Muscle of leg (tissue), 11 donors: ENCODE measurements around the gene ANKRA2. TPM values are rescaled to one million over a fixed set of nuclear protein-coding genes. Genes with fewer than 3 reads are reported as not detected.

Experiments
- DNase-seq: peaks from one replicate; pipeline ENCODE4 v3.0.0; 2013
- H3K27ac ChIP-seq: one replicate; pipeline ENCODE4 v1.5.1; 2013; ENCODE audit warnings: mild to moderate bottlenecking, low read length, control low read depth
- H3K27me3 ChIP-seq: one replicate; pipeline ENCODE4 v1.6.1; 2013; ENCODE audit warnings: low read length; ENCODE audit not compliant: control insufficient read depth, insufficient read depth
- H3K36me3 ChIP-seq: one replicate; pipeline ENCODE4 v1.6.1; 2013; ENCODE audit warnings: low read length; ENCODE audit not compliant: control insufficient read depth, insufficient read depth
- H3K4me1 ChIP-seq: one replicate; pipeline ENCODE4 v1.6.1; 2013; ENCODE audit warnings: low read length; ENCODE audit not compliant: control insufficient read depth, insufficient read depth
- H3K4me3 ChIP-seq: one replicate; pipeline ENCODE4 v1.5.1; 2013; ENCODE audit warnings: low read length, control low read depth
- H3K9me3 ChIP-seq: replicated peaks from 2 replicates; pipeline ENCODE4 v1.6.1; 2013; ENCODE audit warnings: low read depth, low read length; ENCODE audit not compliant: control insufficient read depth
- WGBS: methylation state at CpG from one replicate; pipeline ENCODE4 v1.1.5; 2013; ENCODE audit warnings: missing lambda C conversion rate; ENCODE audit not compliant: insufficient coverage; 5-methylcytosine and 5-hydroxymethylcytosine counted together
- polyA plus RNA-seq, 8 donors: library from polyadenylated mRNA; unstranded; fragments of 120-200 nt; gene quantifications; one replicate each; pipeline versions ENCODE4 v1.2.1 to v1.2.3, GENCODE V29; 2013; ENCODE audit warnings: inconsistent platforms in 1 of 8, low replicate concordance in 1 of 8; ENCODE audit not compliant: insufficient read length in 8 of 8, insufficient read depth in 1 of 8
- total RNA-seq: library from RNA; stranded (reverse); fragments of 120-200 nt; gene quantifications from one replicate; pipeline ENCODE4 v1.2.4, GENCODE V29; 2013

The ANKRA2 gene
- total and polyA plus RNA-seq, 9 donors, result 19.2 to 32.8 (median 23.6) TPM

DNA sequence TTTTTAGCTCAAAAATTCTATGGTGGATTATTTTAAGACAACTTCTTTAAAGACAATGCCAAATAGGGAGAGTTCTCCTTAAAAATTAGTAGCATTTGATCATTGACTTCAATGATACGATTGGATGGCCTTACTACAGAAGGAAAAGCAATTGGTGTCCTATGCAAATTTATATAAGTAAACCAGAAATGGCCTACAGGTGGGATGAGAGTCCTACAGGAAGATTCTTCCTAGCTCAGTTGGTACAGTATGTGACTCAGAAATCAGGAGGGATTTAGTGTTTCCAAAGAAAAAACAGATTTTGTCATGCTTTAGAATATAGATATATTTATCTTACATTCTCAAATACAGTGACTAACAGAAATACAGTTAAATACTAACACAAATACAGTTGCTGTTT is 6.5 kb downstream of the ANKRA2 start:
- no CpG with 5 or more reads among the region's 1 CpG for WGBS
- Histone ChIP-seq H3K27me3 (no peaks in the 10 kb centered on the region), H3K36me3 (peaks cover 28% of the 10 kb centered on the region), H3K9me3 (no peaks in the 10 kb centered on the region), H3K4me1 (no peaks in the 10 kb centered on the region), H3K4me3 (no peak overlapping the region), H3K27ac (no peak overlapping the region)
- no peak for DNase-seq

DNA sequence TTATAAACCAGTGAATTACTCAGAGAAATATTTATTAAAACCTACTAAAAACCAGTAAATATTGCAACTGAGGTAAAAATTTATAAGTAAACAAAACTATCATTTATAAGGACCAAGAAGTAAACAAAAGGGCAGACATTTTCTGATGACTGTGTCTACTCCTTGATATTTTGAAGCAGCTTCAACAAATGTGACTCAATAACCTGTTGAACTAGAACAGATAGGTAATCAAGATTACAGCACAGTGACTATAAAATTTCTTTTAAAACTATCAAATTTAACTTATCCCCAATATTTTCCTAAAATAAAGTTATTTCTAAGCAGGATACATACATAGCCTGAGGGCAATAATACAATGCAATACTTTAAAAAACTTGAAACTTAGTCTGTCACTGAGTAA is 12.8 kb downstream of the ANKRA2 start:
- Histone ChIP-seq H3K4me1 (no peaks in the 10 kb centered on the region), H3K4me3 (no peak overlapping the region), H3K27ac (no peak overlapping the region), H3K36me3 (peaks cover 19% of the 10 kb centered on the region), H3K9me3 (no peaks in the 10 kb centered on the region), H3K27me3 (no peaks in the 10 kb centered on the region)
- no peak for DNase-seq

DNA sequence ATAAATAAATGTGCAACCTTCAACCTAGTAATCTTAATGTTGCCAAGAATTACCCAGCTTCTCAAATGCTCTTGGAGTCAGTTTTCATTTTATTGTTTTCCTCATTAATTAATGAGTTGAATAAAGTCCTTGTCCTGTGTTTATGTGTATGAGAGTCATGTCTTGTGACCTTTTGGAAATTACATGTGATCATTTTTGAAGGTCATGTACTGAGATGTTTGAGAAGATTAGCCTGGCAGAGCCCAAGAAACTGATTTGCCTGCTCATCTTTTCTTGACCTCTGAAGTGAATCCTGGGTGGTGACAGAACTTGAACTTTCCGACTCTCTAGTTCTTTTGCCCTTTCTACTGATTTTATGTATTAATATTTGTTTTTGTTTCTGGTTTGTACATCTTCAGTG is 15.4 kb downstream of the ANKRA2 start:
- H3K36me3 ChIP-seq, result peaks cover 15% of the 10 kb centered on the region
- no peak for DNase-seq
- H3K9me3 ChIP-seq, result no peaks in the 10 kb centered on the region
- H3K27me3 ChIP-seq, result no peaks in the 10 kb centered on the region
- no peaks in the 10 kb centered on the region for H3K4me1 ChIP-seq
- H3K27ac ChIP-seq, result no peak overlapping the region
- H3K4me3 ChIP-seq, result no peak overlapping the region
- no CpG with 5 or more reads among the region's 1 CpG for WGBS

DNA sequence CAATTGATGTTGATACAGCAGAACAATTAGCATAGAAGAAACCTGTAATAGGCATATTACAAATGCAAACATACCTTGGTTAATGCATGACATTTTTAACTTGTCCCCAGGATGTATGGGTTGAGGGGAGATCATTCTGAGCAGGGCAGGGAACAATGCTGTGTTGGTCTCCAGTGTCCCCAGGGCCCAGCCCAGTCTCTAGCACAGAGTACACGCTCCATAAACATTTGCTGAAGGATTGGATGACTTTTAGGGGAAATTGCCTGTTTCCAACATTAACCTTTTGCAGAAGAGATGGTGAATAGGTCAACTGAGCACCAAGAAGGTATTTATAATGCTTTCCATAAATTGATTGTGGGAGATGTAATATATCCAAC is 20.0 kb downstream of the ANKRA2 start:
- no peaks in the 10 kb centered on the region for H3K36me3 ChIP-seq
- H3K27me3 ChIP-seq, result peaks cover 7% of the 10 kb centered on the region
- no peaks in the 10 kb centered on the region for H3K9me3 ChIP-seq
- DNase-seq, result no peak
- H3K4me1 ChIP-seq, result no peaks in the 10 kb centered on the region
- WGBS, result no CpG with 5 or more reads among the region's 1 CpG
- H3K27ac ChIP-seq, result no peak overlapping the region
- no peak overlapping the region for H3K4me3 ChIP-seq

DNA sequence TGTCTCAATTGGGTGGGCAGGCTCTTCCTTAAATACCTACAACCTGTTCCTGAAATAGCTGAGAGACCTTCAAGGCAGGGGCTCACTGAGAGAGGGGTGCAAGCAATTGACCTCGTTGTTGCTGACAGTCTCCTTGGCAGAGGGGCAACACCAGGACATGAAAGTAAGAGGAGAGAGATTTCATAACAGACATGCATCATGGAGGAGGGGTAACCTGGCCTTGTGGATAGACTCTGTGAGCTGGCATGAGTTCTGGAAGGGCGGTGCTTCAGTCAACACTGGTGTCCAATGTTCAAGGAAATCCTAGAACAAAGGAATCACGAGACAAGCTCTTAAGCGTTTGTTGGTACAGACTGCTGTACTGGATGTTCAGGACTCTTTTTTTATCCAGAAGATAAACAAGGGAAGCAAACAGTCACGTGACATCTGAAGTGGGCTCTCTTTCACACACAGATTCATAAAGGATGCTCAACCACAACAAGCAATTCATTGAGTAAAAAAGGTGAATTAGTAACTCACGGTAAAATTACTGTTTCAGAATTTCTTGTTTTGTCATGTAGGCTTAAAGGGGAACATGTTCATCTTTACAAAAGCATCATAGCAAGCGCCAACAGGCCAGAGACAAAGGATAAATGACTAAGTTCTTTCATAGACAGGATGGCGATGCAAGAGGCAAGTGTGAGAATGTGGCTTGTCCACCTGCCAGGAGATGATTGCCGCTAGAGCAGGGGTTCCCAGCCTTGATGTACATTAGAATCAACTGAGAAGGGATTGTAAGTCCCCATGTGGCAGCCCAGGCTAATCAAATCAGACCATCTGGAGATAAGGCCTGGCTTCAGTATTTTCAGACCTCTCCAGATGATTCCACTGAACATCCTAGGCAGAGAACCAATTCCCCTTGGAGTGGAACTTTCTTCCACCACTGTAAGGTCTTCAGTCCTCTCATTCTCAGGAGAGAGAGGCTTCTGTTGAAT is 20.7 kb downstream of the ANKRA2 start:
- no peak for DNase-seq
- H3K4me3 ChIP-seq, result no peak overlapping the region

DNA sequence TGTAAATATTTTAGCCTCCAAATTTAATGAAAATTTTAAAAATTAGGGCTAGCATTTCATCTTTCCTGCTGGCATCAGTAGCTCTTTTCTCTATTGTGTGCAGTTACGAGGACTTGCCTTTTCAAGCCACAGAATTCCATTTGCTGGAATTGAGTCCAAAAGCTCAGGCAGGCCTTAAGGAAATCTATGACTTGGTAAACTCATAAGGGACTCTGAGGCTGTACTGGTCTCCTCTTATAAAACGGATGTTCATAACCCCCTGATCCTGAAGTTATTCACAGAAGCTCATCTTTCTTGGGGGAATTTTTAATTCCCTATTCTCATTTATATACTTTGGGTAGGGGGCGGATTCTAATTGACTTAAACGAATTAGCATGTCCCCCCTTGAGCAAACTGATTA is 23.4 kb downstream of the ANKRA2 start:
- Histone ChIP-seq H3K27ac (no peak overlapping the region), H3K27me3 (peaks cover 10% of the 10 kb centered on the region), H3K4me3 (no peak overlapping the region), H3K36me3 (no peaks in the 10 kb centered on the region), H3K4me1 (no peaks in the 10 kb centered on the region), H3K9me3 (no peaks in the 10 kb centered on the region)
- 0% methylated on average over 1 of the region's 4 CpGs for WGBS
- peak; percentile 20 for DNase-seq

More for the DNA sequence above, 20.7 kb downstream of the ANKRA2 start:
- Histone ChIP-seq H3K27ac (no peak overlapping the region), H3K9me3 (no peaks in the 10 kb centered on the region), H3K4me1 (no peaks in the 10 kb centered on the region), H3K36me3 (no peaks in the 10 kb centered on the region), H3K27me3 (peaks cover 8% of the 10 kb centered on the region)
- WGBS, result 91% methylated on average over 4 of the region's 9 CpGs

DNA sequence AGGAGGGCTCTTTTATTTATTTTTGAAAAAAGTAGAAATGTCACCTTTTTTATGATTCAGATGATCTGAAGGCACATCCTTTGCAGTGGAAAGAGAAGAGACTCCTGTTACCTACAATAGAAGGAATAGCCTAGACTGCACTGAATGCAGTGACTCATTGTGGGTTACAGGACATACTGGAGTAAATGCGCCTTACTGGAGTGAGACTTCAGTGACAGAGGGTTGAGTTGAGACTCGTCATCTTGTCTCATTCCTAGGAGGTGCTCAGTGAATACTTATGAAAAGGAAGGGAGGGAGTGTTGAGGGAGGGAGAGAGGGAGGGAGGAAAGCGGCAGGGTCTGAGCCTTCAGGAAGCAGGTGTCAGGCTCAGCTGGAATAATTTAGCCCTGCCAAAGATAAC is 25.2 kb downstream of the ANKRA2 start:
- H3K36me3 ChIP-seq, result no peaks in the 10 kb centered on the region
- 45% methylated on average over 3 of the region's 3 CpGs for WGBS
- no peaks in the 10 kb centered on the region for H3K9me3 ChIP-seq
- no peak for DNase-seq
- H3K27me3 ChIP-seq, result peaks cover 10% of the 10 kb centered on the region
- H3K27ac ChIP-seq, result no peak overlapping the region
- no peaks in the 10 kb centered on the region for H3K4me1 ChIP-seq
- H3K4me3 ChIP-seq, result no peak overlapping the region

DNA sequence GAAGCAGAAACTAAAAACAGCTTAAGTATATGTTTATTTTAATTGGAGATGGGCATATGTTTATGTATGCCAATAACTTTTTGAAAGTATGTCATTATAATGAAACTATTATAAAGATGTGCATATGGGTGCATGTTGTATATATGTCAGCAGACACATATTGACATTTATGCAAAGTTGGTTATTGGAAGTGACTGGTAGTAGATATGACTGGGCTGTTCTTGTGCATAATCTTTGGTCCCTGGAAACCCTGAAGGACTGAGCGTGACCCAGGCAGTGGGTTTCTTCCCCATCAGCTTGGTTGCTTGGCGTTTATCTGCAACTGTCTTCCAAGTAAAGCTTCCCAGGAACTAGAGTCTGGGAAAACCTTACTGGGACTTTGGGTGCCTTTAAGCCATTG is 25.7 kb downstream of the ANKRA2 start:
- no peak for DNase-seq
- no peaks in the 10 kb centered on the region for H3K4me1 ChIP-seq
- peaks cover 10% of the 10 kb centered on the region for H3K27me3 ChIP-seq
- WGBS, result 51% methylated on average over 2 of the region's 2 CpGs
- H3K9me3 ChIP-seq, result no peaks in the 10 kb centered on the region
- H3K4me3 ChIP-seq, result no peak overlapping the region
- no peaks in the 10 kb centered on the region for H3K36me3 ChIP-seq
- no peak overlapping the region for H3K27ac ChIP-seq

DNA sequence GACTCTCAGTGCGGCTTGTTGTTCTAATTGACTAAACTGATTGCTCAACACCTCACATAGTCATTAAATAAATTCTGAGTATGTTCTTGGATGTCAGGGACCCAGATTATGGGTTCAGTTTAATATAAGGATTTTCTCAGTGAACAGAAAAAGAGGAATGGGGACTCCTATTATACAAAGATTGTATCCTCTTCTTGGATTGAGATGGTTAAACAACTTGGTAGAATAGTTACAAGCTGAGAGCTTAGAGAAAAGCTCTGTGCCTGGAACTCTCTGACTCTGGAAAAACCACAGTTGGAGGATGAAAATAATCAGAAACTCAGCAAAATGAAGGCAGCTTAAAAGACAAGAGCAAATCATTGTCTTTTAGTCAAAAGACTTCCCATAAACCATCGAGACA is 30.5 kb downstream of the ANKRA2 start:
- no peaks in the 10 kb centered on the region for H3K4me1 ChIP-seq
- H3K9me3 ChIP-seq, result no peaks in the 10 kb centered on the region
- WGBS, result no CpG with 5 or more reads among the region's 2 CpGs
- H3K27me3 ChIP-seq, result peaks cover 10% of the 10 kb centered on the region
- H3K27ac ChIP-seq, result no peak overlapping the region
- H3K36me3 ChIP-seq, result no peaks in the 10 kb centered on the region
- DNase-seq, result no peak
- H3K4me3 ChIP-seq, result no peak overlapping the region

DNA sequence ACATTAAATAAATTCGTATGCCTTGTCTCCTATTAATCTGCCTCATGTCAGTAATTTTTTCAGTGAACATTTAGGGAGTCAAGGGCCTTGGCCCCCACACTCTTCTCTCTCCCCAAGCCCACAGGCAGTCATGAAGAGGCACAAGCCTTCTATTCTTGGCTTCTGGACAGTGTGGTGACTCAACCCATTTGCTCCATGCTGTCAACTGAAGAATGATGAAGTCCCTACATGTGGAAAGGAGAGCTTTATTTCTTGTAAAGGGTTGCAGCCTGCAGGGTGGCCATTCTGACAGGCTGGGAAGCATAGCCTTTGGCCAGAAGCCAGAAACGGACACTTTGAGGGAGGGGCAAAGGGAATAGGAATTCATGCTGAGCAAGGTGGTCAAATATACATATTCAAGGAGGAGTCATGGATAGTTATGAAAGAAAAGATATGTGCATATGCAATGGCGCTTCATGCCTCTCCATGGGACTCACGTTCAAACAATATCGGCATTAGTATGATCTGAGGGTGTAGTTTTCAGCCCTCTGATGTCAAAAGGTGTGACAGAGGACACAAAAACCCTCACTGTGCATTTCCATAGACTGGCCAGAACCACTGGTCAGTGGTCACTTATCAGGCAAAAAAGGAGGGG is 31.3 kb downstream of the ANKRA2 start:
- Histone ChIP-seq H3K27me3 (peaks cover 10% of the 10 kb centered on the region), H3K4me3 (no peak overlapping the region), H3K9me3 (no peaks in the 10 kb centered on the region), H3K27ac (no peak overlapping the region), H3K4me1 (no peaks in the 10 kb centered on the region), H3K36me3 (no peaks in the 10 kb centered on the region)
- no peak for DNase-seq
- WGBS, result 40% methylated on average over 1 of the region's 5 CpGs
